ENCODE data around the gene USP10.

Gene USP10

DNA sequence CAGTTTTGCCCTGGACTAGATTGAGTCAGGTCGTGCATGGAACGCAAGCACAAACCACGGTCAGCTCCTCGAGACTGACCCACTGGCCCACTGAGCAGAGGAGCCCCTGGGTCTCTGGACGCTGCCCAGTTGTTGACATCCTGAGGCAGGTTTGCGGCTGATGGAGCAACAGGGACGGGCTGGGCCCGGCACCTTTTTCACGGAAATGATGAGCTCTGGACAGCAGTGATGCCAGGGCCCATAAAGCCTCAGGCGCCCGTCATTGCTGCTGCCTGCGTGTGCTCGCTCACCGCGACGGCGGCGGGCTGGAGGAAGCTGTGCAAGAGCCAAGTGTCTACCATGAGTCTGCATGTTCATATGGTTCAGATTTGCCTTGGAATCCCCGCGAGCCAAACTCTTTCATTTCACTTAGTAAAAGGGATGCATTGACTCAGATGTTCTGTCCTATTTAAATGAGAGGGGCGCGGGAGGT is 89.2 kb downstream of the USP10 start:
- no peak overlapping the region for H3K27ac ChIP-seq (ENCODE audit: low read depth, low read length)
- no peaks in the 10 kb centered on the region for H3K79me2 ChIP-seq (ENCODE audit: control insufficient read depth, insufficient read depth, low read length, poor library complexity)
- no peak overlapping the region for H3K4me3 ChIP-seq (ENCODE audit: low read depth, low read length)
- H4K8ac ChIP-seq (ENCODE audit: low read depth, low read length): no peak overlapping the region
- no peaks in the 10 kb centered on the region for H3K4me1 ChIP-seq (ENCODE audit: control insufficient read depth in 1 of 2, insufficient read depth in 2 of 2, low read length in 2 of 2)
- H3K9ac ChIP-seq (ENCODE audit: low read length): no peak overlapping the region
- H2AK5ac ChIP-seq (ENCODE audit: low read length): no peak overlapping the region
- no peak overlapping the region for H2AFZ ChIP-seq (ENCODE audit: insufficient read depth, low read length, poor library complexity)
- H3K27me3 ChIP-seq (ENCODE audit: insufficient read depth, low read length): no peaks in the 10 kb centered on the region
- H3K9me3 ChIP-seq (ENCODE audit: insufficient read depth, low read depth, low read length): no peaks in the 10 kb centered on the region
- no peak overlapping the region for H3K4ac ChIP-seq (ENCODE audit: low read depth, low read length)
- no peak overlapping the region for H3K18ac ChIP-seq (ENCODE audit: low read length)
- H3K23ac ChIP-seq (ENCODE audit: low read length): no peak overlapping the region
- H2BK12ac ChIP-seq (ENCODE audit: low read length): no peak overlapping the region
- H2BK5ac ChIP-seq (ENCODE audit: low read depth, low read length, poor library complexity): no peak overlapping the region
- WGBS (ENCODE audit: extremely low coverage, insufficient coverage, insufficient read length): no CpG with 5 or more reads among the region's 22 CpGs
- H3K14ac ChIP-seq (ENCODE audit: low read length): no peak overlapping the region
- no peak overlapping the region for H4K91ac ChIP-seq (ENCODE audit: low read depth, low read length)
- no peak for DNase-seq
- peaks cover 0 to 2% of the 10 kb centered on the region in 2 experiments for H3K36me3 ChIP-seq (ENCODE audit: control insufficient read depth in 1 of 2, insufficient read depth in 2 of 2, low read length in 2 of 2)
- no peak overlapping the region for H3K4me2 ChIP-seq (ENCODE audit: low read length)
- H3K79me1 ChIP-seq (ENCODE audit: low read length): no peaks in the 10 kb centered on the region
- no peak overlapping the region for H4K12ac ChIP-seq (ENCODE audit: low read depth, low read length)
- no peak overlapping the region for H2BK120ac ChIP-seq (ENCODE audit: insufficient read depth, low read length, poor library complexity)

DNA sequence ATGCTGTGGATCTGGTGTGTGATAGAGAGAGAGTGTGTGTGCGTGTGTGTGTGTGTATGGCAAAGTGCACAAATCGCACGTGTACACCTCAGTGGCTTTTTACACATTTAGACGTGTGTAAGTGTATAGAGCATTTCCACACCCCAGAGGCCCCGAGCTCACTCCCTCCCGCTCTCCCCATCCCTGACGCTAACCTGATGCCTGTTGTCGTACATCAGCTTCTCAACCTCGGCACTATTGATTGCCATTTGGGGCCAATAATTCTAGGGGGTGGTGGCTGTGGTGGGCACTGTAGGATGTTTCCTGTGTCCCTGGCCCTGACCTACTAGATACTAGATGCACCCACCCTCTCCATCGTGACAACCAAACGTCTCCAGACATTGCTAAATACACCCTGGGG is 89.6 kb downstream of the USP10 start:
- no peak overlapping the region for H3K23ac ChIP-seq (ENCODE audit: low read length)
- H3K79me2 ChIP-seq (ENCODE audit: control insufficient read depth, insufficient read depth, low read length, poor library complexity): no peaks in the 10 kb centered on the region
- WGBS (ENCODE audit: extremely low coverage, insufficient coverage, insufficient read length): no CpG with 5 or more reads among the region's 11 CpGs
- no peak overlapping the region for H2BK5ac ChIP-seq (ENCODE audit: low read depth, low read length, poor library complexity)
- H3K79me1 ChIP-seq (ENCODE audit: low read length): no peaks in the 10 kb centered on the region
- H2BK12ac ChIP-seq (ENCODE audit: low read length): no peak overlapping the region
- H3K9ac ChIP-seq (ENCODE audit: low read length): no peak overlapping the region
- no peak for DNase-seq
- H3K36me3 ChIP-seq (ENCODE audit: control insufficient read depth in 1 of 2, insufficient read depth in 2 of 2, low read length in 2 of 2): peaks cover 0 to 2% of the 10 kb centered on the region in 2 experiments
- no peak overlapping the region for H3K4me3 ChIP-seq (ENCODE audit: low read depth, low read length)
- H3K4ac ChIP-seq (ENCODE audit: low read depth, low read length): no peak overlapping the region
- no peak overlapping the region for H4K8ac ChIP-seq (ENCODE audit: low read depth, low read length)
- H4K12ac ChIP-seq (ENCODE audit: low read depth, low read length): no peak overlapping the region
- H2AK5ac ChIP-seq (ENCODE audit: low read length): no peak overlapping the region
- H3K4me1 ChIP-seq (ENCODE audit: control insufficient read depth in 1 of 2, insufficient read depth in 2 of 2, low read length in 2 of 2): no peaks in the 10 kb centered on the region
- H2AFZ ChIP-seq (ENCODE audit: insufficient read depth, low read length, poor library complexity): no peak overlapping the region
- no peaks in the 10 kb centered on the region for H3K27me3 ChIP-seq (ENCODE audit: insufficient read depth, low read length)
- H3K14ac ChIP-seq (ENCODE audit: low read length): no peak overlapping the region
- H3K9me3 ChIP-seq (ENCODE audit: insufficient read depth, low read depth, low read length): no peaks in the 10 kb centered on the region
- H4K91ac ChIP-seq (ENCODE audit: low read depth, low read length): no peak overlapping the region
- no peak overlapping the region for H3K18ac ChIP-seq (ENCODE audit: low read length)
- H2BK120ac ChIP-seq (ENCODE audit: insufficient read depth, low read length, poor library complexity): no peak overlapping the region
- no peak overlapping the region for H3K27ac ChIP-seq (ENCODE audit: low read depth, low read length)
- no peak overlapping the region for H3K4me2 ChIP-seq (ENCODE audit: low read length)

GRCh38 chr16:84790301-84790700 is 90.5 kb downstream of the USP10 start:
- H3K4ac ChIP-seq (ENCODE audit: low read depth, low read length): no peak overlapping the region
- H3K9ac ChIP-seq (ENCODE audit: low read length): no peak overlapping the region
- no peak overlapping the region for H2BK120ac ChIP-seq (ENCODE audit: insufficient read depth, low read length, poor library complexity)
- H2BK5ac ChIP-seq (ENCODE audit: low read depth, low read length, poor library complexity): no peak overlapping the region
- DNase-seq: no peak
- no peaks in the 10 kb centered on the region for H3K9me3 ChIP-seq (ENCODE audit: insufficient read depth, low read depth, low read length)
- no peak overlapping the region for H4K12ac ChIP-seq (ENCODE audit: low read depth, low read length)
- peaks cover 0 to 2% of the 10 kb centered on the region in 2 experiments for H3K36me3 ChIP-seq (ENCODE audit: control insufficient read depth in 1 of 2, insufficient read depth in 2 of 2, low read length in 2 of 2)
- no CpG with 5 or more reads among the region's 4 CpGs for WGBS (ENCODE audit: extremely low coverage, insufficient coverage, insufficient read length)
- no peak overlapping the region for H2BK12ac ChIP-seq (ENCODE audit: low read length)
- no peak overlapping the region for H4K91ac ChIP-seq (ENCODE audit: low read depth, low read length)
- no peaks in the 10 kb centered on the region for H3K79me2 ChIP-seq (ENCODE audit: control insufficient read depth, insufficient read depth, low read length, poor library complexity)
- H2AK5ac ChIP-seq (ENCODE audit: low read length): no peak overlapping the region
- no peak overlapping the region for H3K27ac ChIP-seq (ENCODE audit: low read depth, low read length)
- H4K8ac ChIP-seq (ENCODE audit: low read depth, low read length): no peak overlapping the region
- H3K27me3 ChIP-seq (ENCODE audit: insufficient read depth, low read length): no peaks in the 10 kb centered on the region
- no peaks in the 10 kb centered on the region for H3K79me1 ChIP-seq (ENCODE audit: low read length)
- H3K14ac ChIP-seq (ENCODE audit: low read length): no peak overlapping the region
- no peak overlapping the region for H3K18ac ChIP-seq (ENCODE audit: low read length)
- H3K4me1 ChIP-seq (ENCODE audit: control insufficient read depth in 1 of 2, insufficient read depth in 2 of 2, low read length in 2 of 2): peaks cover 0 to 1% of the 10 kb centered on the region in 2 experiments
- H2AFZ ChIP-seq (ENCODE audit: insufficient read depth, low read length, poor library complexity): no peak overlapping the region
- H3K4me3 ChIP-seq (ENCODE audit: low read depth, low read length): no peak overlapping the region
- no peak overlapping the region for H3K4me2 ChIP-seq (ENCODE audit: low read length)
- H3K23ac ChIP-seq (ENCODE audit: low read length): no peak overlapping the region

- H3K4ac ChIP-seq (ENCODE audit: low read depth, low read length): no peak overlapping the region
- H2BK5ac ChIP-seq (ENCODE audit: low read depth, low read length, poor library complexity): no peak overlapping the region
- DNase-seq: no peak
- H2AK5ac ChIP-seq (ENCODE audit: low read length): no peak overlapping the region
- H2BK120ac ChIP-seq (ENCODE audit: insufficient read depth, low read length, poor library complexity): no peak overlapping the region
- no peak overlapping the region for H3K18ac ChIP-seq (ENCODE audit: low read length)
- no peak overlapping the region for H4K8ac ChIP-seq (ENCODE audit: low read depth, low read length)
- H3K9me3 ChIP-seq (ENCODE audit: insufficient read depth, low read depth, low read length): no peaks in the 10 kb centered on the region
- no peak overlapping the region for H3K4me2 ChIP-seq (ENCODE audit: low read length)
- H4K91ac ChIP-seq (ENCODE audit: low read depth, low read length): no peak overlapping the region
- peaks cover 0 to 2% of the 10 kb centered on the region in 2 experiments for H3K36me3 ChIP-seq (ENCODE audit: control insufficient read depth in 1 of 2, insufficient read depth in 2 of 2, low read length in 2 of 2)
- no peak overlapping the region for H3K23ac ChIP-seq (ENCODE audit: low read length)
- no peak overlapping the region for H2AFZ ChIP-seq (ENCODE audit: insufficient read depth, low read length, poor library complexity)
- H3K79me2 ChIP-seq (ENCODE audit: control insufficient read depth, insufficient read depth, low read length, poor library complexity): no peaks in the 10 kb centered on the region
- no peaks in the 10 kb centered on the region for H3K79me1 ChIP-seq (ENCODE audit: low read length)
- H3K9ac ChIP-seq (ENCODE audit: low read length): no peak overlapping the region
- H3K4me1 ChIP-seq (ENCODE audit: control insufficient read depth in 1 of 2, insufficient read depth in 2 of 2, low read length in 2 of 2): peaks cover 0 to 2% of the 10 kb centered on the region in 2 experiments
- H2BK12ac ChIP-seq (ENCODE audit: low read length): no peak overlapping the region
- no peaks in the 10 kb centered on the region for H3K27me3 ChIP-seq (ENCODE audit: insufficient read depth, low read length)
- H3K27ac ChIP-seq (ENCODE audit: low read depth, low read length): no peak overlapping the region
- H3K14ac ChIP-seq (ENCODE audit: low read length): no peak overlapping the region
- no CpG with 5 or more reads among the region's 12 CpGs for whole genome bisulfite sequencing (ENCODE audit: extremely low coverage, insufficient coverage, insufficient read length)
- H4K12ac ChIP-seq (ENCODE audit: low read depth, low read length): no peak overlapping the region
- H3K4me3 ChIP-seq (ENCODE audit: low read depth, low read length): no peak overlapping the region
These were observed 91.3 kb downstream of the USP10 start for GRCh38 chr16:84791088-84791487.

Measured in trophoblast cell (in vitro differentiated cells and primary cell).